ENCODE results near the gene RTTN. TPM values are rescaled to one million over a fixed set of nuclear protein-coding genes. Genes with fewer than 3 reads are reported as not detected.

Gene RTTN
- total RNA-seq, 2 experiments from 2014 or later, result 21.4 to 25.5 TPM

GRCh38 chr18:70197026-70197425, 8.5 kb downstream of the RTTN start:
- ChIA-PET POLR2A (no interaction called here), CTCF (no interaction called here)
- Mint-ChIP-seq H3K9me3 (no peaks in the 10 kb centered on the region), H3K4me1 (ENCODE audit: low read depth) (peaks cover 12% of the 10 kb centered on the region), H3K4me3 (no peak overlapping the region), H3K27me3 (no peaks in the 10 kb centered on the region), H3K36me3 (ENCODE audit: low read depth) (peaks cover 95% of the 10 kb centered on the region), H3K27ac (no peak overlapping the region)
- intact Hi-C loops (cut with DNase I, micrococcal nuclease), result loop anchor here in 1 of 2 experiments (5.0 kb wide), 1 partner anchor 255 kb away; no protein-coding TSS in a partner anchor
- no peak for TF ChIP-seq CTCF (IDR thresholded peaks at IDR 0.05)
- H3K9me3 ChIP-seq (ENCODE audit: control insufficient read depth in 1 of 2, insufficient read depth in 1 of 2, low read length in 2 of 2), result no peaks in the 10 kb centered on the region
- no peaks in the 10 kb centered on the region for H3K27me3 ChIP-seq (ENCODE audit: control insufficient read depth in 1 of 2, insufficient read depth in 2 of 2, low read length in 2 of 2)
- H3K36me3 ChIP-seq (ENCODE audit: insufficient read depth, low read length), result peaks cover 64% of the 10 kb centered on the region
- no peak for ATAC-seq (ENCODE audit: poor library complexity)
- no peak overlapping the region for H3K27ac ChIP-seq (ENCODE audit: low read depth in 1 of 2, low read length in 2 of 2)
- H3K4me1 ChIP-seq (ENCODE audit: insufficient read depth, low read length), result no peaks in the 10 kb centered on the region
- H3K4me3 ChIP-seq (ENCODE audit: low read length), result no peak overlapping the region
- no peak for DNase-seq

DNA sequence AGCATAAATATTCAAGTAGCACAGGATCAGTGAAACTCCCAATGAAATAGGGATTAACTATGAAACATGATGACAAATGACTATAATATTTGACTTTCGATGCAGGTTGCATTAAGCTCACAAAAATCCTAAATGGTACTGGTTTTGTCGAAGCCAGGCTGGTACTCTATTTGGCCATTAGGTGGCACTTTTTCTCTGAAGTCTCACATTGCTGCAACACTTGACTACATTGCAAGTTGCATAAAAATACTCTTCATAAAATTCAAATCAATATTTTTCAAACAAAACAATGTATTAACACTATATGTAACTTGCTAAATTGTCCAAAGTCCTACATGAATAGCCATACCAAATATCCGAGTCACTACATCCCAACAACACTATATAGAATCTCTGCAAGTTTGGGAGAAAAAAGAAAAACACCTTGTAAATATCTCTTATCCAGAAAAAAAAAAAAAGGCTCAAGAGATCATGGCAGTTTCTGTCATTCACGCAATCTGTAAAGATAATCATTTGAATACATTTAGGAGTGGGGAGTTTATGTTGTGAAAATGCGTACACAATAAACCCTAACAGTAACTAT, 9.5 kb downstream of the RTTN start:
- no peak overlapping the region for H3K4me3 Mint-ChIP-seq
- H3K4me1 Mint-ChIP-seq (ENCODE audit: low read depth), result peaks cover 12% of the 10 kb centered on the region
- Histone ChIP-seq H3K4me1 (ENCODE audit: insufficient read depth, low read length) (no peaks in the 10 kb centered on the region), H3K36me3 (ENCODE audit: insufficient read depth, low read length) (peaks cover 72% of the 10 kb centered on the region), H3K27me3 (ENCODE audit: control insufficient read depth in 1 of 2, insufficient read depth in 2 of 2, low read length in 2 of 2) (no peaks in the 10 kb centered on the region), H3K9me3 (ENCODE audit: control insufficient read depth in 1 of 2, insufficient read depth in 1 of 2, low read length in 2 of 2) (no peaks in the 10 kb centered on the region), H3K4me3 (ENCODE audit: low read length) (no peak overlapping the region), H3K27ac (ENCODE audit: low read depth in 1 of 2, low read length in 2 of 2) (no peak overlapping the region)
- peak in 4 of 14 experiments; percentile 19 to 49 (median 38) for DNase-seq
- peak; percentile 52 for ATAC-seq (ENCODE audit: poor library complexity)
- intact Hi-C loops (cut with DNase I, micrococcal nuclease), result loop anchor here (1.0 to 5.0 kb wide), 3 partner anchors 238 to 258 kb away; no protein-coding TSS in a partner anchor
- CTCF ChIA-PET, result interaction anchor here (0.6 to 1.0 kb wide), 3 partner anchors 8 to 238 kb away, joined by 3 to 5 read pairs (median 3); partner anchors contain the start of gene RTTN
- H3K27ac Mint-ChIP-seq, result no peak overlapping the region
- H3K27me3 Mint-ChIP-seq, result no peaks in the 10 kb centered on the region
- H3K36me3 Mint-ChIP-seq (ENCODE audit: low read depth), result peaks cover 98% of the 10 kb centered on the region
- TF ChIP-seq CTCF (IDR thresholded peaks at IDR 0.05), result peak; percentile 69
- POLR2A ChIA-PET, result no interaction called here
- H3K9me3 Mint-ChIP-seq, result no peaks in the 10 kb centered on the region

GRCh38 chr18:70195014-70195614, 10.4 kb downstream of the RTTN start:
- ChIA-PET CTCF (interaction anchor here (0.6 to 1.5 kb wide), 5 partner anchors 8 to 260 kb away, joined by 3 to 5 read pairs (median 3); partner anchors contain the start of gene RTTN), POLR2A (no interaction called here)
- TF ChIP-seq CTCF (IDR thresholded peaks at IDR 0.05), result no peak
- H3K4me3 Mint-ChIP-seq, result no peak overlapping the region
- no peak for DNase-seq
- H3K36me3 Mint-ChIP-seq (ENCODE audit: low read depth), result peaks cover 98% of the 10 kb centered on the region
- H3K9me3 Mint-ChIP-seq, result no peaks in the 10 kb centered on the region
- H3K4me3 ChIP-seq (ENCODE audit: low read length), result no peak overlapping the region
- no peaks in the 10 kb centered on the region for H3K27me3 ChIP-seq (ENCODE audit: control insufficient read depth in 1 of 2, insufficient read depth in 2 of 2, low read length in 2 of 2)
- ATAC-seq (ENCODE audit: poor library complexity), result no peak
- no peaks in the 10 kb centered on the region for H3K27me3 Mint-ChIP-seq
- intact Hi-C loops (cut with DNase I, micrococcal nuclease), result loop anchor here in 1 of 2 experiments (5.0 kb wide), 1 partner anchor 257 kb away; no protein-coding TSS in a partner anchor
- no peaks in the 10 kb centered on the region for H3K9me3 ChIP-seq (ENCODE audit: control insufficient read depth in 1 of 2, insufficient read depth in 1 of 2, low read length in 2 of 2)
- peaks cover 11% of the 10 kb centered on the region for H3K4me1 Mint-ChIP-seq (ENCODE audit: low read depth)
- no peak overlapping the region for H3K27ac ChIP-seq (ENCODE audit: low read depth in 1 of 2, low read length in 2 of 2)
- H3K4me1 ChIP-seq (ENCODE audit: insufficient read depth, low read length), result no peaks in the 10 kb centered on the region
- H3K36me3 ChIP-seq (ENCODE audit: insufficient read depth, low read length), result peaks cover 70% of the 10 kb centered on the region
- H3K27ac Mint-ChIP-seq, result no peak overlapping the region
